WTC11 (cell line): ENCODE measurements around the gene OLFM3. TPM values are rescaled to one million over a fixed set of nuclear protein-coding genes. Genes with fewer than 3 reads are reported as not detected.

Experiments
- ATAC-seq: fragments of 200-7000 bp; cut with Tn5 transposase; 2 replicates; pipeline ENCODE4 v1.10.0; 2021; ENCODE audit warnings: mild to moderate bottlenecking, moderate library complexity
- CTCF ChIA-PET: fragments of 300-600 bp; sonication (Branson Sonifier 250); formaldehyde crosslinking; loops from one replicate; lab custom pipeline; 2021; ENCODE audit warnings: antibody characterized with exemption; lab: Charles Lee
- POLR2A ChIA-PET: fragments of 350-600 bp; sonication (Branson Sonifier 250); formaldehyde crosslinking; loops from one replicate; lab custom pipeline; 2021; ENCODE audit warnings: antibody characterized with exemption; lab: Charles Lee
- DNase-seq: peaks from one replicate; pipeline ENCODE4 v3.0.0; 2021; ENCODE audit warnings: low spot score
- H3K27ac Mint-ChIP-seq: 2 replicates; pipeline ENCODE4 v1.8.0; 2021; ENCODE audit warnings: mixed read lengths
- H3K27me3 Mint-ChIP-seq: 2 replicates; pipeline ENCODE4 v1.8.0; 2021; ENCODE audit warnings: low read depth, mild to moderate bottlenecking, moderate library complexity, mixed read lengths
- H3K36me3 Mint-ChIP-seq: 2 replicates; pipeline ENCODE4 v1.8.0; 2021; ENCODE audit warnings: mixed read lengths
- H3K4me1 Mint-ChIP-seq: 2 replicates; pipeline ENCODE4 v1.8.0; 2022; ENCODE audit warnings: mixed read lengths
- H3K4me3 Mint-ChIP-seq: 2 replicates; pipeline ENCODE4 v1.8.0; 2021; ENCODE audit warnings: mild to moderate bottlenecking, moderate library complexity, mixed read lengths
- H3K9me3 Mint-ChIP-seq: 2 replicates; pipeline ENCODE4 v1.8.0; 2021; ENCODE audit warnings: mixed read lengths
- CREB1 ChIP-seq: sonication (generic); formaldehyde crosslinking; IDR thresholded peaks from 2 replicates; pipeline ENCODE4 v1.8.0; 2023; ENCODE audit warnings: mild to moderate bottlenecking, missing genetic modification reagents
- ETV6 ChIP-seq: sonication (generic); formaldehyde crosslinking; IDR thresholded peaks from 2 replicates; pipeline ENCODE4 v1.8.1; 2022; ENCODE audit warnings: mild to moderate bottlenecking, missing genetic modification reagents
- FOXP4 ChIP-seq: sonication (generic); formaldehyde crosslinking; IDR thresholded peaks from 2 replicates; pipeline ENCODE4 v1.8.0; 2022; ENCODE audit warnings: mild to moderate bottlenecking, missing genetic modification reagents
- HMGA2 ChIP-seq: fragments of 250-450 bp; sonication (Bioruptor Pico); IDR thresholded peaks from 2 replicates; pipeline ENCODE4 v1.4.0; 2021; ENCODE audit warnings: mild to moderate bottlenecking, moderate library complexity
- IRF2 ChIP-seq: sonication (generic); formaldehyde crosslinking; IDR thresholded peaks from 2 replicates; pipeline ENCODE4 v1.8.0; 2022; ENCODE audit warnings: low read depth, missing genetic modification reagents, borderline replicate concordance
- MAX ChIP-seq: sonication (generic); formaldehyde crosslinking; IDR thresholded peaks from 2 replicates; pipeline ENCODE4 v1.8.0; 2022; ENCODE audit warnings: mild to moderate bottlenecking, missing genetic modification reagents
- MXD4 ChIP-seq: fragments of 250-450 bp; sonication (Bioruptor Pico); IDR thresholded peaks from 2 replicates; pipeline ENCODE4 v1.8.0; 2021; ENCODE audit warnings: mild to moderate bottlenecking, moderate library complexity, borderline replicate concordance
- MYBL2 ChIP-seq: sonication (generic); formaldehyde crosslinking; IDR thresholded peaks from 2 replicates; pipeline ENCODE4 v1.8.1; 2023; ENCODE audit warnings: mild to moderate bottlenecking, moderate library complexity, missing genetic modification reagents
- NFATC4 ChIP-seq: fragments of 250-450 bp; sonication (Bioruptor Pico); IDR thresholded peaks from 2 replicates; pipeline ENCODE4 v1.9.0; 2021; ENCODE audit warnings: mild to moderate bottlenecking
- NR2C2 ChIP-seq: sonication (generic); formaldehyde crosslinking; IDR thresholded peaks from 2 replicates; pipeline ENCODE4 v1.8.0; 2022; ENCODE audit warnings: mild to moderate bottlenecking, missing genetic modification reagents
- NR3C1 ChIP-seq: sonication (generic); formaldehyde crosslinking; conservative IDR thresholded peaks from 2 replicates; pipeline ENCODE4 v1.8.1; 2023; ENCODE audit warnings: low read depth, mild to moderate bottlenecking, missing genetic modification reagents
- RORB ChIP-seq: fragments of 250-450 bp; sonication (Bioruptor Pico); IDR thresholded peaks from 2 replicates; pipeline ENCODE4 v1.9.0; 2021; ENCODE audit warnings: mild to moderate bottlenecking
- SMAD4 ChIP-seq: sonication (generic); formaldehyde crosslinking; IDR thresholded peaks from 2 replicates; pipeline ENCODE4 v1.8.0; 2022; ENCODE audit warnings: mild to moderate bottlenecking, missing genetic modification reagents
- SOX15 ChIP-seq: fragments of 250-450 bp; sonication (Bioruptor Pico); IDR thresholded peaks from 2 replicates; pipeline ENCODE4 v1.9.0; 2021; ENCODE audit warnings: mild to moderate bottlenecking
- ZNF121 ChIP-seq: sonication (generic); formaldehyde crosslinking; IDR thresholded peaks from 2 replicates; pipeline ENCODE4 v1.8.0; 2023; ENCODE audit warnings: missing genetic modification reagents
- ZNF317 ChIP-seq: sonication (generic); formaldehyde crosslinking; IDR thresholded peaks from 2 replicates; pipeline ENCODE4 v1.8.1; 2023; ENCODE audit warnings: low read depth, mild to moderate bottlenecking, moderate library complexity, missing genetic modification reagents, borderline replicate concordance
- ZNF512 ChIP-seq: sonication (generic); formaldehyde crosslinking; IDR thresholded peaks from 2 replicates; pipeline ENCODE4 v1.8.1; 2022; ENCODE audit warnings: missing genetic modification reagents, borderline replicate concordance
- total RNA-seq: library from RNA; stranded (reverse); gene quantifications from 3 replicates; pipeline ENCODE4 v1.2.3, GENCODE V29; 2021
- TF ChIP-seq, protein P1 (sequence below): sonication (generic); formaldehyde crosslinking; IDR thresholded peaks from 2 replicates; pipeline ENCODE4 v1.8.1; 2022; ENCODE audit warnings: low read depth, mild to moderate bottlenecking, moderate library complexity, missing genetic modification reagents, borderline replicate concordance
- TF ChIP-seq, protein P2 (sequence below): sonication (generic); formaldehyde crosslinking; conservative IDR thresholded peaks from 2 replicates; pipeline ENCODE4 v1.8.1; 2022; ENCODE audit warnings: mild to moderate bottlenecking, missing genetic modification reagents
- TF ChIP-seq, protein P3 (sequence below): sonication (generic); formaldehyde crosslinking; IDR thresholded peaks from 2 replicates; pipeline ENCODE4 v1.8.1; 2022; ENCODE audit warnings: low read depth, missing genetic modification reagents, borderline replicate concordance
- TF ChIP-seq, protein P4 (sequence below): sonication (generic); formaldehyde crosslinking; IDR thresholded peaks from 2 replicates; pipeline ENCODE4 v1.8.0; 2023; ENCODE audit warnings: missing genetic modification reagents, mild to moderate bottlenecking, borderline replicate concordance
- TF ChIP-seq, protein P5 (sequence below): fragments of 250-450 bp; sonication (Bioruptor Pico); IDR thresholded peaks from 2 replicates; pipeline ENCODE4 v2.1.2; 2022; ENCODE audit warnings: mild to moderate bottlenecking, moderate library complexity

The OLFM3 gene
- total RNA-seq, 1 experiment from 2014 or later, result 0.37 TPM

DNA sequence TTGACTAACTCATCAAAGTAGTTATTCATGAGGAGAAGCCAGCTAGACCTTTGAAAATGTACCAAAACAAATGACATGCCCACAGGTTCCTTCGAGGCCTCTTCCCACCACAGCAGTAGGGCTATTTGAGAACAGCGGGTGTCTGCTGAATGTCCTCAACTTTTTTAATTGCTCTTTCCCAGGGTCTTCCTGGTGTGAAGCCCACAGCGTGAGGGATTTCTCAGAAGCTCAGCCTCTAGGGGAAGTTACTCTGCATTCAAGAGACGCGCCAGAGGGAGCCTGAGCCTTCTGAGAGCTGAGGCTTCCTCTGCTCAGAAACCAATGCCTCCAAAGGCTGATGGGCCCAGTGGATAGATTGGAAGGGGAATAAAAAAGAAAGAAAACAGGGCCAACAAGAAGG lies 153.6 kb downstream of the OLFM3 start (continued):
- no peak for TF ChIP-seq RORB (CRISPR knock-in tag)
- TF ChIP-seq, protein P1, sequence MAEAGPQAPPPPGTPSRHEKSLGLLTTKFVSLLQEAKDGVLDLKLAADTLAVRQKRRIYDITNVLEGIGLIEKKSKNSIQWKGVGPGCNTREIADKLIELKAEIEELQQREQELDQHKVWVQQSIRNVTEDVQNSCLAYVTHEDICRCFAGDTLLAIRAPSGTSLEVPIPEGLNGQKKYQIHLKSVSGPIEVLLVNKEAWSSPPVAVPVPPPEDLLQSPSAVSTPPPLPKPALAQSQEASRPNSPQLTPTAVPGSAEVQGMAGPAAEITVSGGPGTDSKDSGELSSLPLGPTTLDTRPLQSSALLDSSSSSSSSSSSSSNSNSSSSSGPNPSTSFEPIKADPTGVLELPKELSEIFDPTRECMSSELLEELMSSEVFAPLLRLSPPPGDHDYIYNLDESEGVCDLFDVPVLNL, result no peak
- TF ChIP-seq NR2C2 (CRISPR knock-in tag), result no peak
- TF ChIP-seq, protein P2, sequence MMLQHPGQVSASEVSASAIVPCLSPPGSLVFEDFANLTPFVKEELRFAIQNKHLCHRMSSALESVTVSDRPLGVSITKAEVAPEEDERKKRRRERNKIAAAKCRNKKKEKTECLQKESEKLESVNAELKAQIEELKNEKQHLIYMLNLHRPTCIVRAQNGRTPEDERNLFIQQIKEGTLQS (CRISPR knock-in tag), result no peak
- no peak for TF ChIP-seq IRF2 (CRISPR knock-in tag)
- no peak for TF ChIP-seq SOX15
- no peak for TF ChIP-seq CREB1
- peak; percentile 88 for TF ChIP-seq ETV6 (CRISPR knock-in tag)
- TF ChIP-seq, protein P3, sequence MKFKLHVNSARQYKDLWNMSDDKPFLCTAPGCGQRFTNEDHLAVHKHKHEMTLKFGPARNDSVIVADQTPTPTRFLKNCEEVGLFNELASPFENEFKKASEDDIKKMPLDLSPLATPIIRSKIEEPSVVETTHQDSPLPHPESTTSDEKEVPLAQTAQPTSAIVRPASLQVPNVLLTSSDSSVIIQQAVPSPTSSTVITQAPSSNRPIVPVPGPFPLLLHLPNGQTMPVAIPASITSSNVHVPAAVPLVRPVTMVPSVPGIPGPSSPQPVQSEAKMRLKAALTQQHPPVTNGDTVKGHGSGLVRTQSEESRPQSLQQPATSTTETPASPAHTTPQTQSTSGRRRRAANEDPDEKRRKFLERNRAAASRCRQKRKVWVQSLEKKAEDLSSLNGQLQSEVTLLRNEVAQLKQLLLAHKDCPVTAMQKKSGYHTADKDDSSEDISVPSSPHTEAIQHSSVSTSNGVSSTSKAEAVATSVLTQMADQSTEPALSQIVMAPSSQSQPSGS, result no peak
- TF ChIP-seq, protein P4, sequence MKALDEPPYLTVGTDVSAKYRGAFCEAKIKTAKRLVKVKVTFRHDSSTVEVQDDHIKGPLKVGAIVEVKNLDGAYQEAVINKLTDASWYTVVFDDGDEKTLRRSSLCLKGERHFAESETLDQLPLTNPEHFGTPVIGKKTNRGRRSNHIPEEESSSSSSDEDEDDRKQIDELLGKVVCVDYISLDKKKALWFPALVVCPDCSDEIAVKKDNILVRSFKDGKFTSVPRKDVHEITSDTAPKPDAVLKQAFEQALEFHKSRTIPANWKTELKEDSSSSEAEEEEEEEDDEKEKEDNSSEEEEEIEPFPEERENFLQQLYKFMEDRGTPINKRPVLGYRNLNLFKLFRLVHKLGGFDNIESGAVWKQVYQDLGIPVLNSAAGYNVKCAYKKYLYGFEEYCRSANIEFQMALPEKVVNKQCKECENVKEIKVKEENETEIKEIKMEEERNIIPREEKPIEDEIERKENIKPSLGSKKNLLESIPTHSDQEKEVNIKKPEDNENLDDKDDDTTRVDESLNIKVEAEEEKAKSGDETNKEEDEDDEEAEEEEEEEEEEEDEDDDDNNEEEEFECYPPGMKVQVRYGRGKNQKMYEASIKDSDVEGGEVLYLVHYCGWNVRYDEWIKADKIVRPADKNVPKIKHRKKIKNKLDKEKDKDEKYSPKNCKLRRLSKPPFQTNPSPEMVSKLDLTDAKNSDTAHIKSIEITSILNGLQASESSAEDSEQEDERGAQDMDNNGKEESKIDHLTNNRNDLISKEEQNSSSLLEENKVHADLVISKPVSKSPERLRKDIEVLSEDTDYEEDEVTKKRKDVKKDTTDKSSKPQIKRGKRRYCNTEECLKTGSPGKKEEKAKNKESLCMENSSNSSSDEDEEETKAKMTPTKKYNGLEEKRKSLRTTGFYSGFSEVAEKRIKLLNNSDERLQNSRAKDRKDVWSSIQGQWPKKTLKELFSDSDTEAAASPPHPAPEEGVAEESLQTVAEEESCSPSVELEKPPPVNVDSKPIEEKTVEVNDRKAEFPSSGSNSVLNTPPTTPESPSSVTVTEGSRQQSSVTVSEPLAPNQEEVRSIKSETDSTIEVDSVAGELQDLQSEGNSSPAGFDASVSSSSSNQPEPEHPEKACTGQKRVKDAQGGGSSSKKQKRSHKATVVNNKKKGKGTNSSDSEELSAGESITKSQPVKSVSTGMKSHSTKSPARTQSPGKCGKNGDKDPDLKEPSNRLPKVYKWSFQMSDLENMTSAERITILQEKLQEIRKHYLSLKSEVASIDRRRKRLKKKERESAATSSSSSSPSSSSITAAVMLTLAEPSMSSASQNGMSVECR (CRISPR knock-in tag), result no peak
- TF ChIP-seq ZNF121 (CRISPR knock-in tag), result no peak
- TF ChIP-seq MXD4, result no peak
- no peak for TF ChIP-seq HMGA2 (CRISPR knock-in tag)
- TF ChIP-seq FOXP4 (CRISPR knock-in tag), result peak; percentile 57; the same call in 1 of the 2 replicates
- TF ChIP-seq ZNF512 (CRISPR knock-in tag), result no peak

DNA sequence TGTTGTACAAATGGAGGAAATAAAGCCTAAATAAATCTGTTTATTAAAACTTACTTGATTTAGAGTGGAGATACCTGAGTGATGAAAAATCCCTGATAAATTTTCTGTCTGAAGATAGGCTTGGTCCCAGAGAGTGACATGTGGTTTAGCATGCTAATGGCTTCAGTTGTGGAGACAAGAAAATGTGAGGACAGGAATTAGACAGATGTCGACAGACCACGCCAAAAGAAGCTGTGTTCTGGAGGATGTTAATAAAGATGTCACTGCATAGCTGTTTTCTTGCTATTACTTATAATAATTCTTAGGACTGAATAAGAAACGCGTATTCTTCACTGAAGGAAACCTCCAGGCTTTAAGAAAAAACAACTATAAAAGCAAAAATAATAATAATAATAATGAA lies 154.9 kb downstream of the OLFM3 start:
- no peak overlapping the region for H3K4me3 Mint-ChIP-seq
- H3K36me3 Mint-ChIP-seq, result no peaks in the 10 kb centered on the region
- peaks cover 40% of the 10 kb centered on the region for H3K4me1 Mint-ChIP-seq
- H3K9me3 Mint-ChIP-seq, result no peaks in the 10 kb centered on the region
- no peaks in the 10 kb centered on the region for H3K27me3 Mint-ChIP-seq
- ATAC-seq (no peak), DNase-seq (no peak)
- ChIA-PET CTCF (no interaction called here), POLR2A (no interaction called here)
- H3K27ac Mint-ChIP-seq, result no peak overlapping the region
- TF ChIP-seq NFATC4 (CRISPR knock-in tag) (no peak), MAX (CRISPR knock-in tag) (no peak), MYBL2 (CRISPR knock-in tag) (no peak), NR3C1 (CRISPR knock-in tag) (no peak), ZNF121 (CRISPR knock-in tag) (no peak), SMAD4 (CRISPR knock-in tag) (no peak), FOXP4 (CRISPR knock-in tag) (no peak), ZNF317 (CRISPR knock-in tag) (no peak)
- TF ChIP-seq, protein P5, sequence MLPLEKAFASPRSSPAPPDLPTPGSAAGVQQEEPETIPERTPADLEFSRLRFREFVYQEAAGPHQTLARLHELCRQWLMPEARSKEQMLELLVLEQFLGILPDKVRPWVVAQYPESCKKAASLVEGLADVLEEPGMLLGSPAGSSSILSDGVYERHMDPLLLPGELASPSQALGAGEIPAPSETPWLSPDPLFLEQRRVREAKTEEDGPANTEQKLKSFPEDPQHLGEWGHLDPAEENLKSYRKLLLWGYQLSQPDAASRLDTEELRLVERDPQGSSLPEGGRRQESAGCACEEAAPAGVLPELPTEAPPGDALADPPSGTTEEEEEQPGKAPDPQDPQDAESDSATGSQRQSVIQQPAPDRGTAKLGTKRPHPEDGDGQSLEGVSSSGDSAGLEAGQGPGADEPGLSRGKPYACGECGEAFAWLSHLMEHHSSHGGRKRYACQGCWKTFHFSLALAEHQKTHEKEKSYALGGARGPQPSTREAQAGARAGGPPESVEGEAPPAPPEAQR (CRISPR knock-in tag), result no peak
